HG03469 (cell line): ENCODE measurements around the gene BCAS4.

Experiments
- ATAC-seq: cut with Tn5 transposase; IDR thresholded peaks from one replicate; pipeline ENCODE4 v1.9.1; 2021; ENCODE audit warnings: mild to moderate bottlenecking, moderate library complexity, moderate number of reproducible peaks; ENCODE audit not compliant: unreplicated experiment

Gene BCAS4

GRCh38 chr20:50820515-50821256 lies 25.8 kb downstream of the BCAS4 start:
- no peak for ATAC-seq

- ATAC-seq, result no peak
These were observed 26.5 kb downstream of the BCAS4 start for GRCh38 chr20:50821257-50821921.

- no peak for ATAC-seq
These were observed 27.1 kb downstream of the BCAS4 start for GRCh38 chr20:50821994-50822393.

- ATAC-seq, result no peak
These were observed 28.5 kb downstream of the BCAS4 start for GRCh38 chr20:50823319-50823718.

GRCh38 chr20:50824137-50824536 lies 29.3 kb downstream of the BCAS4 start:
- ATAC-seq, result no peak

- no peak for ATAC-seq
These were observed 31.3 kb downstream of the BCAS4 start for GRCh38 chr20:50826121-50826520.

- no peak for ATAC-seq
These were observed 33.7 kb downstream of the BCAS4 start for GRCh38 chr20:50828363-50829136.

- ATAC-seq, result no peak
These were observed 36.8 kb downstream of the BCAS4 start for GRCh38 chr20:50831622-50832021.

- ATAC-seq, result no peak
These were observed 39.7 kb downstream of the BCAS4 start for GRCh38 chr20:50834599-50835005.

GRCh38 chr20:50837532-50838321 lies 42.9 kb downstream of the BCAS4 start:
- ATAC-seq, result peak; percentile 55

- no peak for ATAC-seq
These were observed 43.4 kb downstream of the BCAS4 start for GRCh38 chr20:50838322-50838625.

- ATAC-seq, result no peak
These were observed 44.0 kb downstream of the BCAS4 start for GRCh38 chr20:50838707-50839385.

GRCh38 chr20:50842821-50843220 lies 48.0 kb downstream of the BCAS4 start:
- no peak for ATAC-seq

GRCh38 chr20:50843331-50844276 lies 48.7 kb downstream of the BCAS4 start:
- ATAC-seq, result no peak

- ATAC-seq, result peak; percentile 79
These were observed 49.7 kb downstream of the BCAS4 start for GRCh38 chr20:50844430-50845100.

GRCh38 chr20:50845566-50846215 lies 50.8 kb downstream of the BCAS4 start:
- no peak for ATAC-seq

- ATAC-seq, result no peak
These were observed 53.5 kb downstream of the BCAS4 start for GRCh38 chr20:50848341-50848808.
